Gastrocnemius medialis (tissue), 4 donors: Measurements from ENCODE around the gene ARL16. TPM values are rescaled to one million over a fixed set of nuclear protein-coding genes. Genes with fewer than 3 reads are reported as not detected.

ENCODE experiments used
- ATAC-seq, 2 donors: fragments of 150-250 bp; one replicate each; pipeline ENCODE4 v1.9.1; 2016
- DNase-seq, 2 donors: peaks; one replicate each; pipeline ENCODE4 v3.0.0-alpha.2; 2019
- H3K27ac ChIP-seq, 4 donors: fragments of 200-600 bp; sonication (generic); 1 replicate in 1 of 4; 2 replicates in 3 of 4; pipeline ENCODE4 v1.5.1; 2016 to 2018; ENCODE audit warnings: mild to moderate bottlenecking in 2 of 4, moderate library complexity in 1 of 4
- H3K27me3 ChIP-seq, 3 donors: fragments of 200-600 bp; sonication (generic) in 2 of 3; 1 replicate in 1 of 3; 2 replicates in 2 of 3; pipeline versions ENCODE4 v1.5.1 to v1.6.0; 2016 to 2019; ENCODE audit warnings: mild to moderate bottlenecking in 1 of 3, moderate library complexity in 1 of 3
- H3K36me3 ChIP-seq, 2 donors: fragments of 200-600 bp; sonication (generic) in 1 of 2; one replicate each; pipeline ENCODE4 v1.5.1; 2017 to 2018
- H3K4me1 ChIP-seq, 2 donors: fragments of 200-600 bp; sonication (generic) in 1 of 2; one replicate each; pipeline ENCODE4 v1.5.1; 2016 to 2017; ENCODE audit warnings: mild to moderate bottlenecking in 2 of 2
- H3K4me3 ChIP-seq, 4 donors: fragments of 200-600 bp; sonication (generic) in 3 of 4; 1 replicate in 1 of 4; 2 replicates in 3 of 4; pipeline ENCODE4 v1.5.1; 2016 to 2019; ENCODE audit warnings: mild to moderate bottlenecking in 2 of 4
- H3K9me3 ChIP-seq, 3 donors: fragments of 200-600 bp; sonication (generic) in 2 of 3; 1 replicate in 1 of 3; 2 replicates in 2 of 3; pipeline ENCODE4 v1.5.1; 2016 to 2019
- POLR2A ChIP-seq, 2 donors: fragments of 450-650 bp; IDR thresholded peaks; one replicate each; pipeline ENCODE4 v1.6.1; 2017; ENCODE audit warnings: antibody characterized with exemption in 2 of 2, mild to moderate bottlenecking in 2 of 2, moderate library complexity in 2 of 2
- in situ Hi-C, 4 donors: fragments of 200-750 bp; cut with MboI; loops; one replicate each; pipeline versions ENCODE4 v1.15.0 to v1.8.0; 2017; ENCODE audit warnings: low sequenced_read_pairs in 4 of 4
- intact Hi-C: fragments of 100-400 bp; cut with DNase I; formaldehyde crosslinking; loops from one replicate; pipeline ENCODE4 v1.15.1; 2023; ENCODE audit warnings: low total_unique reads
- total RNA-seq, 4 donors: library from RNA; depleted of rRNA; stranded (reverse); fragments of >200 nt; gene quantifications; one replicate each; pipeline versions ENCODE4 v1.1.0 to v1.2.3, GENCODE V29; 2016
- TF ChIP-seq, protein P1 (sequence below), 5 experiments: fragments of 450-650 bp in 3 of 5; fragments of 200-600 bp in 2 of 5; sonication (generic) in 2 of 5; IDR thresholded peaks in 4 of 5; conservative IDR thresholded peaks in 1 of 5; 1 replicate in 4 of 5; 2 replicates in 1 of 5; pipeline ENCODE4 v1.5.1; 2016 to 2019; ENCODE audit warnings: antibody characterized with exemption in 5 of 5, mild to moderate bottlenecking in 3 of 5, moderate library complexity in 3 of 5

Gene ARL16
- total RNA-seq, 4 donors from 2014 or later = 12.9 to 23.6 (median 20.0) TPM

GRCh38 chr17:81683208-81683583, 401 bp downstream of the ARL16 start:
- H3K27ac ChIP-seq = peak overlapping the region; percentile 82 to 97 (median 88)
- peaks cover 0 to 26% of the 10 kb centered on the region in 2 donors for H3K36me3 ChIP-seq
- no peaks in the 10 kb centered on the region for H3K27me3 ChIP-seq
- no peaks in the 10 kb centered on the region for H3K9me3 ChIP-seq
- peak overlapping the region; percentile 90 to 99 (median 97) for H3K4me3 ChIP-seq
- intact Hi-C loops = loop anchor here (1.0 kb wide), 2 partner anchors 17 to 46 kb away; partner anchors contain the start of genes CCDC137, NPLOC4, OXLD1 and TSPAN10
- in situ Hi-C loops = no loop called here
- ATAC-seq = no peak
- peaks cover 23 to 27% of the 10 kb centered on the region in 2 donors for H3K4me1 ChIP-seq
- no peak for DNase-seq
- no peak for TF ChIP-seq POLR2A (IDR thresholded peaks at IDR 0.05)
- TF ChIP-seq, protein P1, sequence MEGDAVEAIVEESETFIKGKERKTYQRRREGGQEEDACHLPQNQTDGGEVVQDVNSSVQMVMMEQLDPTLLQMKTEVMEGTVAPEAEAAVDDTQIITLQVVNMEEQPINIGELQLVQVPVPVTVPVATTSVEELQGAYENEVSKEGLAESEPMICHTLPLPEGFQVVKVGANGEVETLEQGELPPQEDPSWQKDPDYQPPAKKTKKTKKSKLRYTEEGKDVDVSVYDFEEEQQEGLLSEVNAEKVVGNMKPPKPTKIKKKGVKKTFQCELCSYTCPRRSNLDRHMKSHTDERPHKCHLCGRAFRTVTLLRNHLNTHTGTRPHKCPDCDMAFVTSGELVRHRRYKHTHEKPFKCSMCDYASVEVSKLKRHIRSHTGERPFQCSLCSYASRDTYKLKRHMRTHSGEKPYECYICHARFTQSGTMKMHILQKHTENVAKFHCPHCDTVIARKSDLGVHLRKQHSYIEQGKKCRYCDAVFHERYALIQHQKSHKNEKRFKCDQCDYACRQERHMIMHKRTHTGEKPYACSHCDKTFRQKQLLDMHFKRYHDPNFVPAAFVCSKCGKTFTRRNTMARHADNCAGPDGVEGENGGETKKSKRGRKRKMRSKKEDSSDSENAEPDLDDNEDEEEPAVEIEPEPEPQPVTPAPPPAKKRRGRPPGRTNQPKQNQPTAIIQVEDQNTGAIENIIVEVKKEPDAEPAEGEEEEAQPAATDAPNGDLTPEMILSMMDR (IDR thresholded peaks at IDR 0.05 in 4 of 5, conservative IDR thresholded peaks at IDR 0.05 in 1 of 5) = no peak

- H3K4me1 ChIP-seq = peaks cover 23 to 27% of the 10 kb centered on the region in 2 donors
- in situ Hi-C loops = no loop called here
- TF ChIP-seq, protein P1 (IDR thresholded peaks at IDR 0.05 in 4 of 5, conservative IDR thresholded peaks at IDR 0.05 in 1 of 5) = no peak
- TF ChIP-seq POLR2A (IDR thresholded peaks at IDR 0.05) = no peak
Observed at GRCh38 chr17:81682565-81683207, 911 bp downstream of the ARL16 start.

GRCh38 chr17:81681672-81682071, 1.9 kb downstream of the ARL16 start:
- Histone ChIP-seq H3K9me3 (no peaks in the 10 kb centered on the region), H3K27me3 (no peaks in the 10 kb centered on the region), H3K27ac (no peak overlapping the region), H3K4me3 (no peak overlapping the region), H3K4me1 (peaks cover 23 to 27% of the 10 kb centered on the region in 2 donors), H3K36me3 (peaks cover 0 to 11% of the 10 kb centered on the region in 2 donors)
- DNase-seq (no peak), ATAC-seq (no peak)
- intact Hi-C loops = no loop called here
- TF ChIP-seq POLR2A (IDR thresholded peaks at IDR 0.05) = no peak
- TF ChIP-seq, protein P1 (IDR thresholded peaks at IDR 0.05 in 4 of 5, conservative IDR thresholded peaks at IDR 0.05 in 1 of 5) = no peak
- in situ Hi-C loops = no loop called here

More at GRCh38 chr17:81682565-81683207, 911 bp downstream of the ARL16 start:
- no peak for ATAC-seq
- intact Hi-C loops = loop anchor here (1.0 kb wide), 2 partner anchors 16 to 45 kb away; partner anchors contain the start of genes CCDC137, NPLOC4, OXLD1 and TSPAN10
- H3K9me3 ChIP-seq = no peaks in the 10 kb centered on the region
- no peak for DNase-seq
- peaks cover 0 to 21% of the 10 kb centered on the region in 2 donors for H3K36me3 ChIP-seq
- H3K27ac ChIP-seq = peak overlapping the region; percentile 82 to 97 (median 88)
- no peaks in the 10 kb centered on the region for H3K27me3 ChIP-seq
- peak overlapping the region; percentile 90 to 99 (median 97) for H3K4me3 ChIP-seq

DNA sequence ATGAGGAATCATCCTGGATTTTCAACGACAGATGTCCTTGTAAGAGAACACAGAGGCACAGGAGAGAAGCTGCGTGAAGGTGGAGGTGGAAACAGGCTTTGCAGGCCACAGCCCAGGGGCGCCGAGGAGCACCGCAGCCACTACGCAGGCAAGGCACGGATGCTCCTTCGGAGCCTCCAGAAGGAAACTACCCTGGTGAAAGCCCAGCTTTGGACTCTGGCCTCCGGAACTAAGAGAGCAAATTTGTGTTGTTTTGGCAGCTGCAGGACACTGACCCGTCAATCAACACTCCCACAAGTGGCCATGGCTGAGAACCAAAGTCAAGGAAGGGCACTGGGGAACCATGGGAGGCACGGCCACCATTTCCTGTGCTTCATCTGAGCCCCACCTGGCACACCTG, 3.4 kb downstream of the ARL16 start:
- no peaks in the 10 kb centered on the region for H3K36me3 ChIP-seq
- H3K4me1 ChIP-seq = peaks cover 16 to 20% of the 10 kb centered on the region in 2 donors
- no peaks in the 10 kb centered on the region for H3K27me3 ChIP-seq
- H3K4me3 ChIP-seq = no peak overlapping the region
- no peaks in the 10 kb centered on the region for H3K9me3 ChIP-seq
- TF ChIP-seq, protein P1 (IDR thresholded peaks at IDR 0.05 in 4 of 5, conservative IDR thresholded peaks at IDR 0.05 in 1 of 5) = no peak
- no peak for TF ChIP-seq POLR2A (IDR thresholded peaks at IDR 0.05)
- DNase-seq (no peak), ATAC-seq (no peak)
- no peak overlapping the region for H3K27ac ChIP-seq
- in situ Hi-C loops = no loop called here
- intact Hi-C loops = no loop called here
